ENCODE data around the gene PASK.
"Not testable (repeated sequence)": the region's sequence is repeated elsewhere in the genome, so short reads cannot be mapped to it uniquely, and the experiment has no call there.

PASK gene

GRCh38 chr2:241123816-241124536, 25.3 kb downstream of the PASK start:
- DNase-seq, result no peak

GRCh38 chr2:241122376-241123002, 26.8 kb downstream of the PASK start:
- no peak for DNase-seq

DNA sequence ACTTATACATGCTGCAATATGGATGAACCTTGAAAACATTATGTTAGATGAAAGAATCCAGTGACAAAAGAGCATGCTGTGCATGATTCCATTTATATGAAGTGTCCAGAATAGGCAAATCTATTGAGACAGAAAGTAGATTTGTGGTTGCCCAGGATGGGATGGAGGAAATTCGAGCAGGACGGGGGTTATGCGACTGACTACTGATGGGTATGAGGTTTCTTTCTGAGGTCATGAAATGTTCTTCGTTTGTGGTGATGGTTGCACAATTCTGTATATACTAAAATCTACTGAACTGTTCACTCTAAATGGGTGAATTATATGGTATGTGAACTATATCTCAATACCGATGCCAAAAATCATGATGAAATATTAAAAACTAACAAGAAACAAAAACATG, 28.3 kb downstream of the PASK start:
- DNase-seq, result no peak

DNA sequence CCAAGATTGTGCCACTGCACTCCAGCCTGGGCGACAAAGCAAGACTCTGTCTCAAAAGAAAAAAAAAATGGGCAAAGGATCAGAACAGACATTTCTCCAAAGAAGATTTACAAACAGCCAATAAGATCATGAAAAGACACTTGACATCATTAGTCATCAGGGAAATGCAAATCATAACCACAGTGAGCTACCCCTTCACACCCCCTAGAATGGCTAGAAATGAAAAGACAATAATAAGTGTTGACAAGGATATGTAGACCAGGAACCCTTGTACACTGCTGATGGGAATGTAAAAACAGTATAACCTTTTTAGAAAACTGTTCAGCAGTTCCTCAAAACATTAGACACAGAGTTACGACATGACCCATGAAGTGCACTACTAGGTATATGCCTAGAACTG, 28.8 kb downstream of the PASK start:
- DNase-seq, result no peak

GRCh38 chr2:241118737-241119505, 30.4 kb downstream of the PASK start:
- no peak for DNase-seq

- DNase-seq, result no peak
Measured at GRCh38 chr2:241116606-241117560, 32.4 kb downstream of the PASK start.

DNA sequence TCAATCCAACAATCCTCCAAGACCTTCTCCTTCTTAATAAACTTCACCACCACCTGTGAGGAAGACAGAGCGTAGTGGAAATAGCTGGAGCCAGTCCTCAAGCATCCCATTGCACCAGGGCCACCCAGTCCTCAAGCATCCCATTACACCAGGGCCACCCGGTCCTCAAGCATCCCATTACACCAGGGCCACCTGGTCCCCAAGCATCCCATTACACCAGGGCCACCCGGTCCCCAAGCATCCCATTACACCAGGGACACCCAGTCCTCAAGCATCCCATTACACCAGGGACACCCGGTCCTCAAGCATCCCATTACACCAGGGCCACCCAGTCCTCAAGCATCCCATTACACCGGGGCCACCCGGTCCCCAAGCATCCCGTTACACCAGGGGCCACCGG, 33.9 kb downstream of the PASK start:
- no peak for DNase-seq

- no peak for DNase-seq
Measured at GRCh38 chr2:241114836-241115235, 34.4 kb downstream of the PASK start.

GRCh38 chr2:241112592-241112991, 36.7 kb downstream of the PASK start:
- DNase-seq, result no peak

DNA sequence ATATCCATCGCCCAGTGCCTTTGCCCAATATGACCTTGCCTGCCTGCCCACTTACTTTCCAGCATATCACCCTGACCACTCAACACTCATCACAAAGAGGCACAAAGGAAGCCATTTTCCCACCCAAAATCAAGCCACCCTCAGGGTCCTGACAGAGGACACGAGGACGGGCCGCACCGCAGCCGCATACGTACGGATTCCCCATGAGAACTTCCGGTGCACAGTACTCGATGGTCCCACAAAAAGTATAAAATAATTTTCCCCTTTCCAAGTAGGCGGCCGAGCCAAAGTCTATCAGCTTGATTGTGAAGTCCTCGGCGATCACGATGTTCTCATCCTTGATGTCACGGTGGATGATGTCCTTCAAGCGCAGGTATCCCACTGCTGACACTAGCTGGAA, 37.2 kb downstream of the PASK start:
- no peak for DNase-seq

- DNase-seq, result no peak
Measured at GRCh38 chr2:241111440-241111805, 37.8 kb downstream of the PASK start.

- no peak for DNase-seq
Measured at GRCh38 chr2:241110607-241111439, 38.4 kb downstream of the PASK start.

- DNase-seq, result no peak
Measured at GRCh38 chr2:241110089-241110606, 39.1 kb downstream of the PASK start.

DNA sequence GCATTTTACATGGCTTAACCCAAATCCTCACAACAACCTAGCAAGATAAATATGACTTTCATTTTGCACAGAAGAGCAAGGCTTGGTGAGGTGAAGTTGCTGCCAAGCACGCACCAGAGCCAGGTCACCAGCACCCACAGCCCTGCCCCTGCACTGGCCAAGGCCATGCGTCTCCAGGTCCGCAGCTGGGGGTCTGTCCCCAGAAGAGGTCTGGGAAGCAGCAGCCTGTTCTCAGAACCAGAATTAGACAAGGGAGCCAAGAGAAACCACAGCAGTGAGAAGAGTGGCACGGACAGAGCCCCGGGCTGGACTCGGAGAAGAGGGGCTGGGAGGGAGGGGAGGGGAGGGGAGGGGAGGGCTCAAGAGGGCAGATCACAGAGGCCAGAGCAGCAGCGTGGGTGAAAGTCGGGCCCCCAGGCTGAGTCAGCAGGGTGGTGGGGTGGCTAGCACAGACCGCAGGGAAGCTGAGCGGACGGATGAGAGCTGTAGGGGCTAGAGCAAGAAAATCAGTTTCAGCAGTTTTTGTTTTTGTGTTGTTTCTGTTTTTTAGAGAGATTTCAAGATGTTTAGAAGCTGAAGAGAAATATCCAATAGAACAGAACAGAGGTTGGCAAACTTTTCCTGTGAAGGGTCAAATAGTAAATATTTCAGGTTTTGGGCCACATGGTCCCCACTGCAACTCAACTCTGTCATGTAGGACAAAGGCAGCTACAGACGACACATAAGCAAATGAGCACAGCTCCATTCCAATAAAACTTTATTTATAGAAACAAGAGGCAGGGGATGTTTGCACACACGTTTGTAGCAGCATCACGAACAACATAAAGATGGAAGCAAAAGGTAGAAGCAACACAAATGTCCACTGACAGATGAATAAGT, 39.8 kb downstream of the PASK start:
- no peak for DNase-seq

- DNase-seq, result no peak
Measured at GRCh38 chr2:241108271-241109209, 40.7 kb downstream of the PASK start.

- no peak for DNase-seq
Measured at GRCh38 chr2:241107031-241107783, 42.1 kb downstream of the PASK start.

- DNase-seq, result no peak
Measured at GRCh38 chr2:241105641-241106040, 43.6 kb downstream of the PASK start.

GRCh38 chr2:241104611-241105010, 44.7 kb downstream of the PASK start:
- not testable (repeated sequence) for DNase-seq

GRCh38 chr2:241103176-241103595, 46.1 kb downstream of the PASK start:
- DNase-seq, result no peak
